Spleen (tissue), 7 donors: ENCODE results near the gene SPATA25.

Experiments used
- CTCF ChIP-seq, 11 experiments: fragments of 200-600 bp in 7 of 11; fragments of 450-650 bp in 4 of 11; sonication (generic) in 4 of 11; IDR thresholded peaks in 8 of 11; conservative IDR thresholded peaks in 3 of 11; 1 replicate in 7 of 11; 2 replicates in 4 of 11; pipeline versions ENCODE4 v1.4.0 to v1.8.0; 2016 to 2021; ENCODE audit warnings: antibody characterized with exemption in 11 of 11, inconsistent platforms in 4 of 11, mild to moderate bottlenecking in 1 of 11
- POLR2A ChIP-seq, 3 donors: fragments of 450-650 bp; IDR thresholded peaks; one replicate each; pipeline ENCODE4 v1.5.1; 2017; ENCODE audit warnings: antibody characterized with exemption in 3 of 3, mild to moderate bottlenecking in 1 of 3
- POLR2AphosphoS5 ChIP-seq, 3 donors: sonication (generic); formaldehyde crosslinking; IDR thresholded peaks; one replicate each; pipeline ENCODE4 v1.5.1; 2017; ENCODE audit warnings: antibody characterized with exemption in 3 of 3
- donor health status: DM: no; HTN: no; CAD: no; lungs with moderate emphysema.
- donor health status: DM: no; HTN: no; CAD: no.
- donor health status: DM: no; HTN: no; CAD: no.

- TF ChIP-seq POLR2A (IDR thresholded peaks at IDR 0.05): no peak
- TF ChIP-seq CTCF (IDR thresholded peaks at IDR 0.05 in 8 of 11, conservative IDR thresholded peaks at IDR 0.05 in 3 of 11): no peak
- no peak for TF ChIP-seq POLR2AphosphoS5 (IDR thresholded peaks at IDR 0.05)
Measured at GRCh38 chr20:45867819-45868176, 19.6 kb downstream of the SPATA25 start.
